Activated CD8-positive, alpha-beta memory T cell treated with anti-CD3 and anti-CD28 coated beads, Interleukin-2, amount 50 U/mL, for 48 hours (primary cell): ENCODE data around the gene DCAF5.
"Not testable (repeated sequence)": the region's sequence is repeated elsewhere in the genome, so short reads cannot be mapped to it uniquely, and the experiment has no call there.

ENCODE experiments used
- DNase-seq: peaks from one replicate; pipeline ENCODE4 v3.0.0-alpha.2; 2020

DCAF5 gene

GRCh38 chr14:69093631-69094421, 59.1 kb downstream of the DCAF5 start:
- DNase-seq = no peak

DNA sequence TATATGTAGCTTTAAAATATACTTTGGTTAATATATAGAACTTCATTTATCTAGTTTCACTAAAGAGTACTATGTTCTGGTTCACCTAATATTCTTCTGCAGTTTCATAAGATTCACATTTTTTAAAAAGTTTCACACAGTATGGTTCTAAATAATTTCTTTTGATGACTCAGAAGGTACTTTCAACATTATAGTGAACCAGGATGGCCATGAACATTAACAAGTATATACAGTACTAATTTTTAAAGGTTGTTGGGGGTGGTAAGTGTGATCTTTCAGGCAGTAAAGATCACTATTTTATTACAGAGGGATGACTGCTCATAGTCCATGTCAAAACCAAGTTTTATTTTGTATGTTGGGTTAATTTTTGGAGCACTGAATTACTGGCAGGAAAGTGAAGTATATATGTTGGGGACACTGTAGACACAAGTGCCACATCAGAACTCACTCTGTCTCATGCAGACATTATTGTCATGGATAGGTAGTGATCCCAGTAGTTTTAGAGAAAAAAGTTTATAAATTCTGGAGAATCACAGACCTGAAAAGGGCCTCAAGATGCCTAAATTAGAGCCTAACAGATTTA, 60.0 kb downstream of the DCAF5 start:
- DNase-seq = no peak

- DNase-seq = no peak
Observed at GRCh38 chr14:69091695-69092094, 61.2 kb downstream of the DCAF5 start.

DNA sequence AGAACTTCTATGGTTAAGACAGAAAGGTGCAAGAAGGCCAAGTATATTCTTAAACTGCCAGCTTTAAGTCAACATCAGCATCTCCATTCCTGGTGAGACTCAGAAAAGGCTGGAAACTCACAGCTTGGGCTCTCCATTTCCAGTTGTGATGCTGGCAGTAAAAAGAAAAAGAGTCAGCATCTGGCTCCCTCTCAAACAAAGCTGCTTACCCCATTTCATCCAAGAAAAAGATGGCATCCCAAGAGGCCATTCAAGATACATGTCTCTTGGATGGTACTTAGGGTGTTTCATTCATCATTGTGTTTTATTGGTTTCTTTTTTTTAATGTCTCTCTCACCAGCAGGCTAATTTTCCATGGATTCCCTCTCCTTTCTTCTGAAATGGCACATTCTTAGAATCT, 61.9 kb downstream of the DCAF5 start:
- no peak for DNase-seq

- no peak for DNase-seq
Observed at GRCh38 chr14:69090187-69090789, 62.6 kb downstream of the DCAF5 start.

DNA sequence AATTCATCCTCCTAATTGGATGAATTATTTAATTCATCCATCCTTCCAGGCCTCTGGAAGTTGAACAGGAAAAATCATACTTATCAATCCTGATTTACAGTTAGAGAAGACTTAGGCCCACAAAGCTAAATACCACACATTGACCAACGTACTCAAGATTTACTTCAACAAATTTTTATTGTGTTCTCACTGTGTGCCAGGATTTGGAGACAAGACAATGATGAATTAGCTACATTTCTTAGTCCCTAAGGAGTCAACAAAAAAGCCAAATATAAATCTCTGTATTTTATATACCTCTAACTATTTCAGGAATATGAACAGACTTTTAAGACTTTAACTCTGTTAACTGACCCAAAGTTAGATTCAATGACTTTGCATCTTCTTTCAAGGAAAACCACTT, 63.9 kb downstream of the DCAF5 start:
- no peak for DNase-seq

- no peak for DNase-seq
Observed at GRCh38 chr14:69088586-69088985, 64.3 kb downstream of the DCAF5 start.

DNA sequence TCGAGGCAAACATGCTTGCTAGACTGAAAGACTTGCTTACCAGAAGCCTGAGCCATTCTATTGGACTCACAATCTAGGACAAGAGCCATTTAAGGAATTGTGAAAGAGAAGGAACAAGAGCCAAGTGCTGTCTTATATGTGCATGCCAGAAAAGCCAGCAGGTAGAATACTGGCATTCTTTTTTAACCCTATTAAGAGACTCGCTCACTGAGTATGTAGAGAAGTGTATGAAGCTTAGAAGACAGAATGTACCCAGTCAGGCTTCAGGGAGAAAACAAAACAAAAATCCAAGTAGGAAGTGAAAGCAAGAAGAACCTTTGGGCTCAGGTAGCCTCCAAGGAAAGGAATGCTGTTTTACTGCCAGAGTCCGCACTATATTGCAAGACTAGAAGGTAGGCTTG, 65.9 kb downstream of the DCAF5 start:
- DNase-seq = no peak

DNA sequence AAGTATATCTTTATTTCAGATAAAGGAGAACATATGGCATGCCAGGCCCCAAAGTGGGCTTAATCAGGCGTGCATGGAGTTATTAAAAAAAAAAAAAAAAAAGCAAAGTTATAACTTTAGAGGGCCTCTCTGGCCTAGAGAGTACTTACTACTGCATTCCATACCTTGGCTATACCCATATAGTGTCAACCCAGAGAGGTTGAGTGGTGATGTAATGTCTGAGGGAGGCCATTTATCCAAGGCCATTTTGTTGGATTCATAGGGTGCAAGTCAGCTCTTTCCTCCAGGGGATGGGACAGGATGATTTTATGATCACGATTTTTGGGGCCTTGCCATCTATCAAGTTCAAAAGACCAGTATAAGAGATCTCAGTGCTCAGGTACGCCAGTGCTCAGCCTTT, 66.4 kb downstream of the DCAF5 start:
- no peak for DNase-seq

DNA sequence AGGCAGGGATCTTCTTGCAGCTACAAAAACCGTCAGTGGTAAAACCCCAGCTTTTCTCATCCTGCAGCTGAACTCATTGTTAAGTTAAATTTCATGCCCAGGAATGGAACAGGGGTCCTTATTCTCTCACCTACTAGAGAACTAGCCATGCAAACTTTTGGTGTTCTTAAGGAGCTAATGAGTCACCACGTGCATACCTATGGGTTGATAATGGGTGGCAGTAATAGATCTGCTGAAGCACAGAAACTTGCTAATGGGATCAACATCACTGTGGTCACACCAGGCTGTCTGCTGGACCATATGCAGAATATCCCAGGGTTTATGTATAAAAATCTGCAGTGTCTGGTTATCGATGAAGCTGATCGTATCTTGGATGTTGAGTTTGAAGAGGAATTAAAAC, 68.9 kb downstream of the DCAF5 start:
- DNase-seq = no peak

DNA sequence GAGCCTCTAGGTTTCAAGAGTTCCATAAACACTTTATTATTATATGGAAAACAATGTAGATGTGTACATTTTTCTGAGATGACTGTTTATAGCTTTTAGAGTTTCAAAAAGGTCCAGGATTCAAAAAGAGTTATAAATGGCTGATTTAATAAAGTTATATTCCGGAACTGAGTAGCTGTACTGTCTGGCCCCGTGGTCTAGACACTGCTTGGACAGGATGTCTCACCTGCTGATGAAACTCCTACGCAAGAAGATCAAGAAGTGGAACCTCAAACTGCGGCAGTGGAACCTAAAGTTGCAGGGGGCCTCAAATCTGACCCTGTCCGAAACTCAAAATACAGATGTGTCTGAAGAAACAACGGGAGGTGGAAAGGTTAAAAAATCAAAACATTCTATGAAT, 69.7 kb downstream of the DCAF5 start:
- DNase-seq = no peak

DNA sequence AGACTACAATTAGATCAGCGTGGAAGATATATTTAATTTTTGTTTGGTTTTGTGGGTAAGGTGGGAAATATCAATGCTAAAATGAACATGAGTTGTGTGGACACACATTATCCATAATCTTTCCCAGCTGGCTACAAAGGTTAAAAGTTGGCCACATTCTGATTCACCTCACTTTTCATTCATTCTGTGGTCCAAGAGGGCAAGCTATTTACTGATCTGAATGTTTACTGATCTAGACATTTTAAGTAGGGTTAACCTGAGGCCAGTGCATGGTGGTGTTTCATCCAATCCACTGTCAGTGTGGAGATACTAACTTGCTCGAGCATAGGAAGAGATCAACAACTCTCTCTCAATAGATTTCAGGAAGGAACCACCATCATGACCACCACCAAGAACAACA, 71.6 kb downstream of the DCAF5 start:
- no peak for DNase-seq

GRCh38 chr14:69079747-69080146, 73.2 kb downstream of the DCAF5 start:
- DNase-seq = no peak

DNA sequence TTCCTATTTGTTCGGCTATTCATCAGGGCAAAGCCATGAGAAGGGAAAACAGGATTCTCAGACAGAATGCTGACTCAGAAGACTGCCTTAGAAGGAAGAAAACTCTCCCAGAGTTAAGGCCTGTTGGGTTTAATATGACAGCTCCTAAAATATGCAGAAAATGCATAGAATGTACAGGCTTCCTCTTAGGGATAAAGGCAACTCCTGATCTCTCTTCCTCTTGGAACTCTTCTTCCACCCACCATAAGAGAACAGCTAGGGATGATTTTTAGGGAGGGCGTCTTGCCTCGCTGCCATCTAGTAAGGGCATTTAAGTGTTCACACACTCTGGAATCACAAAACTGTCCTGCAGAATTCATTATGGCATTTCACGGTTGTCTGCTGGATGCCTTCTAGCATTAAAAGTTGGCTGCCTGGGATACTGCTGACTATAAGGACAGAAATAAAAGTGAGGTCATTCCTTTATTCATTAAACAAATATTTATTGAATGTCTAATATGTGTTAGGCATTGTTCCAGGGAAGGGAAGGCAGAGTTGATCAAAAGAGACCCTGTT, 73.7 kb downstream of the DCAF5 start:
- DNase-seq = no peak

DNA sequence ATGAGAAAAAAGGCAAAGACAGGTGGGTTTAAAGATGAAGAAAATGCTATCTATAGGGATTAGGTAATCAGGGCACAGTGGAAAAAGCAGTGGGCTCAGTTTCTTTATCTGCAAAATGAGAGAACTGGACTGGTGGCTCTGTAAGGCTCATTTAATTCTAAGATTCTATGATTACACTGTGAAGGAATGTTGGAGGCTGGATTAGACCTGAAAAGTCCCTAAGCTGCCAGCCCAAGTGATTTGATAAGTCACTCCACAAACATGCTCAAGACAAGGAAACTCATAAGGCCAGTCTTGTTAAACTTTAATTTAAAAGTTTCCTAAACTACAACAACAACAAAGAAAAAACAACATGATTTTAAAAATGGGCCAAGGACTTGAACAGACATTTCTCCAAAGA, 75.1 kb downstream of the DCAF5 start:
- no peak for DNase-seq

- DNase-seq = not testable (repeated sequence)
Observed at GRCh38 chr14:69077185-69077584, 75.7 kb downstream of the DCAF5 start.

DNA sequence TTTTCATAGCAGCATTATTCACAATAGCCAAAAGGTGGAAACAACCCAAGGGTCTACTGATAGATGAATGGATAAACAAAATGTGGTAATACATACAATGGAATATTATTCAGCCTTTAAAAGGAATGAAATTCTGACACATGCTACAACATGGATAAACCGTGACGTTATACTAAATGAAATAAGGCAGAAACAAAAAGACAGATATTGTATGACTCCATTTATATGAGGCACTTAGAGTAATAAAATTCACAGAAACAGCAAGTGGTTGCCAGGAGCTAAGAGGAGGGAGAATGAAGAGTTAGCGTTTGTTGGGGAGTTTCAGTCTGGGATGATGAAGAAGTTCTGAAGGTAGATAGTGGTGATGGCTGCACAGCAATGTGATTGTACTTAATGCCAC, 76.6 kb downstream of the DCAF5 start:
- no peak for DNase-seq

DNA sequence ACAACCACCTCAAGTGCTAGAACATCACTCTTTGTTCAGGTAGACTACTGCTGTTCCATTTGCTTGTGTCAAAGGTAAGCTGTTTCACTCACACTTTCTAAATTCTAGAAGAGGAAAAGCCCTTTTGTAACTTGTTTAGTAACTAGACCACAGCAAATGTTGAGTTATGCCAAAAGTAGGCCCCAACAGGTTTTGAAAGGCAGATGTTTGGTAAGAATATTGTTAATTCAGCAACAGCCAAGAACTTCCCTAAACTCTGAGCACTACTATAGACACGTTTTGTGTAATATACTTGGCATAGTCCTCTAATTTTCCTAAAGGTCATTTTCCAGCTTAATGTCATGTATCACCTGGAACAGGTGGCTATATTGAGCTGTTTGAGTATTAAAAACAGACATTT, 79.0 kb downstream of the DCAF5 start:
- DNase-seq = no peak

- DNase-seq = no peak
Observed at GRCh38 chr14:69073429-69073828, 79.5 kb downstream of the DCAF5 start.

- no peak for DNase-seq
Observed at GRCh38 chr14:69072584-69072983, 80.3 kb downstream of the DCAF5 start.

DNA sequence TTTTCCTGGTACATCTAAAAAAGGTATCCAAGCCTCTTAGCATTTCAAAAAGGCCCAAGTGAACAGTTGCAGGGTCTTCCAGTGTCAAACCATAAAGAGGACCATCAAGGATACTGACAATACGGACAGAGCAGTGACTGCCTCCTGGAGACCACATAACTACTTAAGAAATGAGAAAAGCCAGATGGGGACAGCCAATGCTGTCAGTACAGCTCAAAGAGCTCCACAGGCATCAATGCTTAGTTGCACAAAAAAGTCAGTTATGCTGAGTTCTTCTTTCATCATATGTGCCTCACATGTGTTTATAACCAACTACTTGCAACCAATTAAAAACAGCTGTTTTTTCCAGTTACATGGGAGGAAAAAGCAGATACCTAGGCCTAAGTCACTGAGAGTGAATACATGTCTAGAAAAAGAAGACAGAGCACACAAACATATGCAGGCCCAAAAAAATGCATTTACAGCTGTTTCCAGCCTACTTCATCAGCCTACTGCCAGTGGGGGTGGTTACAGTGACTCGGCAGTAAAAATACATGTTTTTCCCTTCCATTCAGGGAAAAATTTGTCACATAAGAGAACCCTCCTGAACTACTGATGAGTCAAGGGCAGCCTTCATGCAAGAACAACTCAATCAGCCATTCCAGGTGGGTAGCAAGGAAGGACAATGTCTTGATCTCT, 84.0 kb downstream of the DCAF5 start:
- DNase-seq = no peak

- no peak for DNase-seq
Observed at GRCh38 chr14:69066396-69067171, 86.3 kb downstream of the DCAF5 start.

DNA sequence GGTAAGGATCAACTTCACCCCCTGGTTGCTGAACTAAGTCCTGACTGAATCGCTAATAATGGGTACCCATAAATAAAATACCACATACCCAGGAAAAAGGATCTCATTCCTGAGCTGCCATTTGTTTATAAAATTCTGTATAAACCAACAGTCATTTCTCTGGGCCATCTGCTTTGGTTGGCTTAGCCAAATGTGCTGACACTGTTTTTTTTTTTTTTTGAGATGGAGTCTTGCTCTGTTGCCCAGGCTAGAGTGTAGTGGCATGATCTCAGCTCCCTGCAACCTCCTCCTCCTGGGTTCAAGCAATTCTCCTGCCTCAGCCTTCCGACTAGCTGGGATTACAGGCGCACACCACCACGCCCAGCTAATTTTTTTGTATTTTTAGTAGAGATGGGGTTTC, 87.0 kb downstream of the DCAF5 start:
- not testable (repeated sequence) for DNase-seq
